ENCODE results near the gene TMEM145. TPM values are rescaled to one million over a fixed set of nuclear protein-coding genes. Genes with fewer than 3 reads are reported as not detected.

The TMEM145 gene
- total and polyA plus RNA-seq, 7 donors = 0.21 to 2.5 (median 0.54) TPM; not detected in 1

GRCh38 chr19:42288387-42288786 is 24.7 kb upstream of the TMEM145 start:
- ATAC-seq = no peak
- Histone ChIP-seq H3K4me1 (peaks cover 19% of the 10 kb centered on the region), H3K27ac (no peak overlapping the region), H3K27me3 (ENCODE audit: insufficient read depth in 3 of 3, low read length in 2 of 3) (no peaks in the 10 kb centered on the region), H3K36me3 (ENCODE audit: insufficient read depth in 1 of 2, low read depth in 1 of 2) (peaks cover 8 to 67% of the 10 kb centered on the region in 2 donors), H3K9me3 (no peaks in the 10 kb centered on the region), H3K4me3 (no peak overlapping the region)
- 78 to 95% (median 86%) methylated on average over 4 of the region's 4 CpGs for WGBS, 3 donors
- intact Hi-C loops (cut with DNase I) = no loop called here
- no peak for TF ChIP-seq CTCF (IDR thresholded peaks at IDR 0.05)
- DNase-seq = peak in 1 of 2 donors; percentile 8

GRCh38 chr19:42288881-42289555 is 24.1 kb upstream of the TMEM145 start:
- peaks cover 8 to 73% of the 10 kb centered on the region in 2 donors for H3K36me3 ChIP-seq (ENCODE audit: insufficient read depth in 1 of 2, low read depth in 1 of 2)
- WGBS, 3 donors = 89 to 93% (median 91%) methylated on average over 21 to 22 of the region's 22 CpGs
- no peak for ATAC-seq
- H3K27me3 ChIP-seq (ENCODE audit: insufficient read depth in 3 of 3, low read length in 2 of 3) = no peaks in the 10 kb centered on the region
- no peak overlapping the region for H3K4me3 ChIP-seq
- intact Hi-C loops (cut with DNase I) = no loop called here
- no peaks in the 10 kb centered on the region for H3K9me3 ChIP-seq
- TF ChIP-seq CTCF (IDR thresholded peaks at IDR 0.05) = no peak
- H3K4me1 ChIP-seq = peaks cover 18% of the 10 kb centered on the region
- DNase-seq = peak in 1 of 2 donors; percentile 10
- no peak overlapping the region for H3K27ac ChIP-seq

- Histone ChIP-seq H3K27me3 (ENCODE audit: insufficient read depth in 3 of 3, low read length in 2 of 3) (no peaks in the 10 kb centered on the region), H3K4me1 (peaks cover 18% of the 10 kb centered on the region), H3K4me3 (no peak overlapping the region), H3K36me3 (ENCODE audit: insufficient read depth in 1 of 2, low read depth in 1 of 2) (peaks cover 8 to 79% of the 10 kb centered on the region in 2 donors), H3K27ac (no peak overlapping the region), H3K9me3 (no peaks in the 10 kb centered on the region)
- intact Hi-C loops (cut with DNase I) = loop anchor here in 1 of 2 donors (10.0 kb wide), 1 partner anchor 155 kb away; the partner anchor contains the start of gene POU2F2
- WGBS, 3 donors = 82 to 84% (median 82%) methylated on average over 8 of the region's 8 CpGs
- DNase-seq (peak in 1 of 2 donors; percentile 13), ATAC-seq (no peak)
- TF ChIP-seq CTCF (IDR thresholded peaks at IDR 0.05) = no peak
These were observed 23.5 kb upstream of the TMEM145 start for GRCh38 chr19:42289556-42290041.

- ATAC-seq (no peak), DNase-seq (peak in 1 of 2 donors; percentile 7)
- Histone ChIP-seq H3K27ac (no peak overlapping the region), H3K9me3 (no peaks in the 10 kb centered on the region), H3K4me3 (no peak overlapping the region), H3K27me3 (ENCODE audit: insufficient read depth in 3 of 3, low read length in 2 of 3) (no peaks in the 10 kb centered on the region), H3K36me3 (ENCODE audit: insufficient read depth in 1 of 2, low read depth in 1 of 2) (peaks cover 8 to 84% of the 10 kb centered on the region in 2 donors), H3K4me1 (peaks cover 16% of the 10 kb centered on the region)
- WGBS, 3 donors = 80 to 86% (median 81%) methylated on average over 11 to 13 of the region's 13 CpGs
- no peak for TF ChIP-seq CTCF (IDR thresholded peaks at IDR 0.05)
- intact Hi-C loops (cut with DNase I) = loop anchor here in 1 of 2 donors (10.0 kb wide), 1 partner anchor 155 kb away; the partner anchor contains the start of gene POU2F2
These were observed 23.0 kb upstream of the TMEM145 start for GRCh38 chr19:42290136-42290522.
